NCI-H187 treated with DMSO at 0.1 percent for 48 hours (cell line): Measurements from ENCODE around the gene TCFL5.
"Not testable (repeated sequence)": the region's sequence is repeated elsewhere in the genome, so short reads cannot be mapped to it uniquely, and the experiment has no call there.

Experiments used
- DNase-seq: peaks from one replicate; lab custom pipeline; 2025; lab: John Stamatoyannopoulos, UW

The TCFL5 gene

DNA sequence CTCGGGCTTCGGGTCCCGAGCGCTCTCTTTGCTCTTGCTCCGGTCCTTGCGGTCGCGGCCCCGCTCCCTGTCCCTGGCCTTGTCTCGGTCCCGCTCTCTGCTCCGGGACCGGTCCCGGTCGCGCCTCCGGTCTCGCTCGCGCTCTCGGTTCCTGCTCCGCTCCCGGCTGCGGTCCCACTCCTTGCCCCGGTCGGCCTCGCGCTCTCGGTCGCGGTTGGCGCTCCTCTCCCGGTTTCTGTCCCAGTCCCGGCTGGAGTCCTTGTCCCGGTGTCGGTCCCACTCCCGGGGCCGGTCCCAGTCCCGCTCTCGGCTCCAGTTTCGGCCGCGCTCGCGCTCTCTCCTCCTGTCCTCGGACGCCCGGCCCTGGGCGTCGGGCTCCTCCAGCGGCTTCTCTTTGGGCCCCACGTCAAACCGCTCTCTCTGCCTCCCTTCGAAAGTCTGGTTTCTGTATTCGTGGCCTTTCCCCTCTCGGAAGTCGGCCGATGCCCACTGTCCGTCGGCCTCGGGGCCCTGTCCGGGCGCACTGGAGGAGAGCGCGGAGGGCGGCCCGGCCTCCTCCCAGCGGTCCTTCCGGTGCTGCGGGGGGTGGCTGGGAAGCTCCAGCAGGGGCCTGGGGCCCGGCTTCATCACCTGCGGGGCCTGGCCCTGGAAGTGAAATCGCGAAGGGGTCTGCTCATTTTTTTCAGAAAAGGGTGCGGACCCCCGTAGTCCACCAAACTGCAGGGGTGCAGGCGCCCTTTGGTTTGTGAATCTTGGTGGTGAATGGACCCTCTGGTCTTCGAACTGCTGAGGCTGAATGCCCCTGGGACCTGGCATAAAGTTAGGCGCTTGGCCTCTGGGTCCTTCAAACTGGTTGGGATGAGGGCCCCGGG lies 17.9 kb upstream of the TCFL5 start:
- DNase-seq, result no peak

DNA sequence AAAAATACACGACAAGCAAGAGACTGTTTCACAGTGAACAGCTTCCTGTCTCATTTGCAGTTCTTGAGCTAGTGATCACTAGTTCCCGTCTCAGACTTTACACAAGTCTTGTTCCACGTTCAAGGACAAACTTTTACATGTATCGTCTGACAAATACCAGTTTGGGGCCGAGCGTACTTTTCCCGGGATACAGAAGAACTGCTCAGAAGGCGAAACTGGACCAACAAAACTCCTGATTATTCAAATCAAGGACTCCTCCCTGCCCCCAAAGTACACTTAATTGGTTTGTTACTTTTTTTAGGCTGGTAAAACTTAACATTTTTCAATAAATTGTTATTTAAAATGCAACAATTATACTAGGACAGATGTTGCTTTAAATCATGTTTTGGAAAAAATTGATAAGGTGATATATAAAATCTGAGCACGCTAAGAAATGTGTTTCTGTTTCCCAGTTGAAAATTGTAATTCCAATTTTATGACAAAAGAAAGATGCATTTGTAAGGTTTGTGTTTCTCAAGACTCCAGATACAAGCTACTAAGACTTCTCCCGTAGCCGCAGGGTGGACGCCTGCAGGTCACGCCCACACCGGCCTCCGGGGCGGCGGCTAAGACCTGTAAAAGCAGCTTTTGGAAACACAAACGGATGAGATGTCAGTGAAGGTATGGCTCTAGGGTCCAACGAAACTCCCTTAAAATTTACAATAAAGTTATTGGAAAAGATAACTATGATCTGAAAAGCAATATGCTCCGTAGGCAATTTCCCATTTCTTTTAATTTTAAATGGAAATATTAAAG lies 16.8 kb upstream of the TCFL5 start:
- no peak for DNase-seq

GRCh38 chr20:62876902-62877816 lies 15.5 kb upstream of the TCFL5 start:
- no peak for DNase-seq

DNA sequence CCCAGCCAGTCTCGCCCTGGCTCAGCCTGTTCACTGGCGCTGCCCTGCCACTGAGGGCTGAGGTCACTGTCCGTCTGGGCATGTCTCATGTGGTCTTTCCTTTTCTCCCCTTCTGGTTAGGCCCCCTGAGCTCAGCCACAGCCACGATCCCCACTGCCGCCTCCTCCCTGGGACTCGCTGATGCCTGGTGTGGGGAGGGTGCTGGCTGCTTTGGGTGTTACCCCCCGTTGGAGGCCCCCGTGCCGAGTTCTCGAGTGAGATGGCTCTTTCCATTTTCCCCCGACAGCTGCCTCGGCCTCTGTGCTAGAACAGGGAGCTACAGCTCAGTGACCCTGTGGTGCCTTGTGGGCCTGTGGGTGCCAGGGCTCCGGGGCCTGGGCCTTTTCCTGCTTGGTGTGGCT lies 14.9 kb upstream of the TCFL5 start:
- DNase-seq, result no peak

DNA sequence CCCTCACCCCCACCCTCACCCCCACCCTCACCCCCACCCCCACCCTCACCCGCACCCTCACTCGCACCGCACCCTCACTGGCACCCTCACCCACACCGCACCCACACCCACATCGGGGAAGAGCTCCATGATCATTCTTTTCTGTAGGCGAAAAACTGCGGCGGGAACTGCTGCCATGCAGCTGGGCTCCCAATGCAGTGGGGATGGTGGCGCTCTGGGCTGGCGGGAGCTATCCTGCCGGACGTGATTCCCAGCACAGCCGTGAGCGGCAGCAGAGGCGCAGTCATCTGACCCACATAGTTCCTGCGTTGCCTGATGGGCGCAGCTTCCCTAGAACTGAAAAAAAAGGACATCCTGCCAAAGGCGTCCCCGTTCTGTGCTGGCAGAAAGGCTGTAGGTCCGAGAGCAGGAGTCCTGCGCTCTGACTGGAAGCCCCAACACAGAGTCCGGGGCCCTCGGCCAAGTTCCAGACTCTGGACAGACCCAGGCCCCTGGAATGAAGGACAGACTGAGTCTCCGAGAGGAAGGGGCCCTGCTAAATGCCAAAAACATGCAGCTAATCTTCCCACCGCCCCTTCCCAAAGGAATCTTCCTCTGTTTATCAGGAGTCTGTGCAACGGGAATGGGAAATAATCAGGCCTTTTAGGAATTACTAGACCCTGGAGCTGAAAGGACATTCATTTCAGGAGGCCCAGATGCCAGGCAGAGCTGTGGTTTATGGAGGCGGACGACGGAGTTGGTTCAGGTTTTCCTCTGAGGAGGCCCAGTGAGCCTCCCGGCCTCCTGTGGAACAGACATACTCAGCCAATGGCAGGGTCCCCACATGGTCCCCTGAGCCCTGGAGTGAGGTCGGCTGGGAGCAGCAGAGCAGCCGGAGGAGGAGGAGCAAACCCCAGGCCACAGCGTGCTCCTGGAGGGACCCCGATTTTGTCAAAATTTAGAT lies 14.1 kb upstream of the TCFL5 start:
- no peak for DNase-seq

- no peak for DNase-seq
Measured at GRCh38 chr20:62874964-62875344, 13.3 kb upstream of the TCFL5 start.

- DNase-seq, result not testable (repeated sequence)
Measured at GRCh38 chr20:62873681-62874031, 12.0 kb upstream of the TCFL5 start.

- no peak for DNase-seq
Measured at GRCh38 chr20:62873280-62873679, 11.7 kb upstream of the TCFL5 start.

DNA sequence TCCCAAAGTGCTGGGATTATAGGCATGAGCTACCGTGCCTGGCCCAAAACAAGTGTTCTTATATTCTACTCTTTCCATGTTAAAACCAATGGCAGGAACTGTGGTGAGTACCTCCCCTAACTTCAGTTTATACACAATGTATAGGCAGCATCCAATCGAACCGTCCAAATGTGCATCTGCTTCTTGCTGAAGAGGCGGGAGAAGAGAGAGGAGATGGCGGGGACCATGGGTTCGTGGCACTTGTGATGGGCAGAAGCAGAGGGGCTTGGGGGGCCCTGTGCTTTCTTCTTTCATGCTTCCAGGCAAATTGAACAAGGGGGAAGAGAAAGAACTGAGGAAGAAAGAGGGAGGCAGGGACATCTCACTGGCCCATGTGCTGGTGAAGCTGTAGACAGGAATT lies 11.2 kb upstream of the TCFL5 start:
- DNase-seq, result no peak

DNA sequence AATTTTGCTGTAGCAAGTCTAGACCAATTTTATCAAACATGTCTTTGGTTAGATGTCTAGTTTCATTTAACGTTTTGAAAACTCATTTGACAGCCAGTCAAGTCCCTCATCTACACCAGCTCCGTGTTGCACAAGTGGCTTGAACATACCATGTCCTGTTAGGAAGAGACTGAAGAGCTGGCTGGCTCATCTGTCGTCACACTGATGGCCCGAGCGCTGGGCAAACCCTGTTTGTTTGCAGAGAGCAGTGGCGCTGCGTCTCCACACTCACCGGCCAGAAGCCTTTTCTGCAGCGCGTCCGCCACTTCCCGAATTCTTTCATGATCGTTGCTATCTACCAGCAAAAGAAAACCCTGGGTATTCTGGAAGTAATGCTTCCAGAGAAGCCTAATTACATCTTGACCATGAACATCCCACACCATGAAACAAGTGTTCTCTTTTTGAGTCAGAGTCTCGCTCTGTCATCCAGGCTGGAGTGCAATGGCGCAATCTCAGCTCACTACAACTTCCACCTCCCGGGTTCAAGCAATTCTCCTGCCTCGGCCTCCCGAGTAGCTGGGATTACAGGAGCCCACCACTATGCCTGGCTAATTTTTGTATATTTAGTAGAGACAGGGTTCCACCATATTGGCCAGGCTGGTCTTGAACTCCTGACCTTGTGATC lies 10.7 kb upstream of the TCFL5 start:
- DNase-seq, result no peak

- no peak for DNase-seq
Measured at GRCh38 chr20:62864207-62864606, 2.6 kb upstream of the TCFL5 start.

DNA sequence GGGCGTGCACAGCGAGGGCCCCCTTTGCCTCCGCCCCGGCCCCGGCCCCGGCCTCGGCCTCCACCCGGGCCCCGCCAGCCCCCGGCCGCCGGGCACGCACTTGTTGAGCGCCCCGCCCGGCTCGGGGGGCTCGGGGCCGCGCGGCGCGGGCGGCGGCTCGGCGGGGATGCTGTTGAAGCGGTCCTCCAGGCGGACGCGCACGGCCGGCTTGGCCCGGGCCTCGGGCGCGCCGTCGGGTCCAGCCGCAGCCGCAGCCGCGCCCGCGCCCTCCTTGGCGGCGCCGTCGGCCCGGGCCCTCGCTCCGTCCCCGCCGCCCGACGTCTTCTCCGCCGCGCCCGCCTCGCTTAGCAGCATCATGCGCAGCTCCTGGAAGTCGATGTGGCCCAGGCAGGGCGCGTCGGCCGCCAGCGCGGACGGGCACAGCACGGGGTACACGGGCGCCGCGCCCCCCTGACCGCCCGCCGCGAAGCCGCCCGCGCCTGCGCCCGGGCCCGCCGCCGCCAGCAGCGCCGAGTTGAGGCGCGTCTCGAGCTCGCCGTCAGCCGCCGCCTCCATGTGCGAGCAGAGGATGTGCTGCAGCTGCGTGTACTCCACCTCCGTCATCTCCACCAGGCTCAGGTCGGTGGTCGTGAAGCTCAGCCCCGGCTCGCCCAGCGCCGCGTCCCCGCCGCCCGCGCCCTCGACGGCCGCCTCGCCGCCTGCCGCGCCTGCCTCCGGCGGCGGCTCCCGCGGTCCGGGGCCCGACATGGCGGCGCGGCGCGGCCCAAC lies 514 bp downstream of the TCFL5 start:
- no peak for DNase-seq

GRCh38 chr20:62860391-62860923 lies 1.2 kb downstream of the TCFL5 start:
- no peak for DNase-seq

GRCh38 chr20:62859721-62860120 lies 1.9 kb downstream of the TCFL5 start:
- no peak for DNase-seq

DNA sequence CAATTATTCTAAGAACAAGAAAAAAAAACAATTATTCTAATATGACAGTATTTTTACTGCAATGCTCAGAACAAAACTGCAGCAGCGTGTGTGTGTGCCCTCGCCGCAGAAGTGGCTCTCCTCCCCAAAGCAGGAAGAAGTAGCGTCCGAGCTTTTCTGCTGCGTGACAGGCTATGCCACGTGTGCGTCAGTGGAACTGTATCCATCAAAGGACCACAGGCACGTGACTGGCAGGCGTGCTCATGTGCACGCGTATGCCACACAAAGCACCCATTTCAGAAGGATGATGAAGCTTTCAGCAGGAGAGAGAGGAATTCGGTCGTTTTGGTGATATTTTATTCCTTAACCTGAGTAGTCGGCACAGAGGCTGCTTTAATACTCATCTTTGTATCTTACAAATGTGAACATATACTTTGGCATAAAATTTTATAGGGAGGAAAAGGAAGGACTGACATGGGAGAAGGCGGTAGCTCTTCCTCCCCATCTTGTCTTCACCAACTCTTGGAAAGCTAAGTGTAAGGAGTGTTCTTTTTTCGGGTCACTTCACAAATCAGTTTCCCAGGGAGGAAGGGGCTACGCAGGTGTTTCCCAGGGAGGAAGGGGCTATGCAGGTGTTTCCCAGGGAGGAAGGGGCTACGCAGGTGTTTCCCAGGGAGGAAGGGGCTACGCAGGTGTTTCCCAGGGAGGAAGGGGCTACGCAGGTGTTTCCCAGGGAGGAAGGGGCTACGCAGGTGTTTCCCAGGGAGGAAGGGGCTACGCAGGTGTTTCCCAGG lies 3.4 kb downstream of the TCFL5 start:
- no peak for DNase-seq

GRCh38 chr20:62856931-62857619 lies 4.5 kb downstream of the TCFL5 start:
- DNase-seq, result no peak

- no peak for DNase-seq
Measured at GRCh38 chr20:62855120-62855519, 6.5 kb downstream of the TCFL5 start.

DNA sequence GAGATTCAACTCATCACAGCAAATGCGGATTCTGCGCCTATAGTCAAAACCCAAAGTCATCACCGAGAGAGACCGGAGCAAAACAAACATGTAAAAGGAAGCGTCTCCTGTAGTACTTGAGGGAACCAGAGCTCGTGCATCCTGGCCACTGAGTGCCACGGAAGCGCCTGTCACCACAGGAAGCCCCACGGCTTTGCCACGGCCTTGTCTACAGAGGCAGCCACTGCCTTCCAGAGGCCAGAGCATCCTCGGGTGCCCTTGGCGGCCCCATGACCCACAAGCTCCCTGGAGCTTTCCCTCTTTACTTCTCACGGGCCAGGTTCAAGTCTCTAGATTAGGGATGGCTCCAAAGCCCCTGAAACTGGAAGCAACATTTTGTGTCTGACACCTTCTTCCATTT lies 7.5 kb downstream of the TCFL5 start:
- DNase-seq, result no peak
